ENCODE results near the gene CHCHD10.
A peak's percentile ranks its signal among the peaks of the same experiment; 100 is the strongest.
"Not testable (repeated sequence)": the region's sequence is repeated elsewhere in the genome, so short reads cannot be mapped to it uniquely, and the experiment has no call there.

Gene CHCHD10

GRCh38 chr22:23750367-23750713 is 17.4 kb downstream of the CHCHD10 start:
- DNase-seq (ENCODE audit: low spot score) = no peak

GRCh38 chr22:23749841-23750301 is 17.9 kb downstream of the CHCHD10 start:
- no peak for DNase-seq (ENCODE audit: low spot score)

- DNase-seq (ENCODE audit: low spot score) = no peak
Measured at GRCh38 chr22:23745791-23746190, 22.0 kb downstream of the CHCHD10 start.

- no peak for DNase-seq (ENCODE audit: low spot score)
Measured at GRCh38 chr22:23744485-23744884, 23.3 kb downstream of the CHCHD10 start.

GRCh38 chr22:23744001-23744400 is 23.8 kb downstream of the CHCHD10 start:
- DNase-seq (ENCODE audit: low spot score) = no peak

GRCh38 chr22:23743303-23743705 is 24.5 kb downstream of the CHCHD10 start:
- no peak for DNase-seq (ENCODE audit: low spot score)

GRCh38 chr22:23742505-23743264 is 25.1 kb downstream of the CHCHD10 start:
- DNase-seq (ENCODE audit: low spot score) = no peak

- DNase-seq (ENCODE audit: low spot score) = no peak
Measured at GRCh38 chr22:23737696-23738095, 30.1 kb downstream of the CHCHD10 start.

- not testable (repeated sequence) for DNase-seq (ENCODE audit: low spot score)
Measured at GRCh38 chr22:23728108-23728507, 39.7 kb downstream of the CHCHD10 start.

GRCh38 chr22:23722724-23723123 is 45.0 kb downstream of the CHCHD10 start:
- DNase-seq (ENCODE audit: low spot score) = no peak

- DNase-seq (ENCODE audit: low spot score) = no peak
Measured at GRCh38 chr22:23722160-23722559, 45.6 kb downstream of the CHCHD10 start.

- DNase-seq (ENCODE audit: low spot score) = no peak
Measured at GRCh38 chr22:23720855-23721254, 46.9 kb downstream of the CHCHD10 start.

GRCh38 chr22:23718371-23719165 is 49.2 kb downstream of the CHCHD10 start:
- no peak for DNase-seq (ENCODE audit: low spot score)

- peak; percentile 87 for DNase-seq (ENCODE audit: low spot score)
Measured at GRCh38 chr22:23716811-23717801, 50.7 kb downstream of the CHCHD10 start.

Data from putamen (tissue), 1 donor.